ENCODE results near the gene RNF150.
"Not testable (repeated sequence)": the region's sequence is repeated elsewhere in the genome, so short reads cannot be mapped to it uniquely, and the experiment has no call there.

Gene RNF150

GRCh38 chr4:141075553-141075952, 57.7 kb downstream of the RNF150 start:
- no peak for DNase-seq (ENCODE audit: low spot score)

DNA sequence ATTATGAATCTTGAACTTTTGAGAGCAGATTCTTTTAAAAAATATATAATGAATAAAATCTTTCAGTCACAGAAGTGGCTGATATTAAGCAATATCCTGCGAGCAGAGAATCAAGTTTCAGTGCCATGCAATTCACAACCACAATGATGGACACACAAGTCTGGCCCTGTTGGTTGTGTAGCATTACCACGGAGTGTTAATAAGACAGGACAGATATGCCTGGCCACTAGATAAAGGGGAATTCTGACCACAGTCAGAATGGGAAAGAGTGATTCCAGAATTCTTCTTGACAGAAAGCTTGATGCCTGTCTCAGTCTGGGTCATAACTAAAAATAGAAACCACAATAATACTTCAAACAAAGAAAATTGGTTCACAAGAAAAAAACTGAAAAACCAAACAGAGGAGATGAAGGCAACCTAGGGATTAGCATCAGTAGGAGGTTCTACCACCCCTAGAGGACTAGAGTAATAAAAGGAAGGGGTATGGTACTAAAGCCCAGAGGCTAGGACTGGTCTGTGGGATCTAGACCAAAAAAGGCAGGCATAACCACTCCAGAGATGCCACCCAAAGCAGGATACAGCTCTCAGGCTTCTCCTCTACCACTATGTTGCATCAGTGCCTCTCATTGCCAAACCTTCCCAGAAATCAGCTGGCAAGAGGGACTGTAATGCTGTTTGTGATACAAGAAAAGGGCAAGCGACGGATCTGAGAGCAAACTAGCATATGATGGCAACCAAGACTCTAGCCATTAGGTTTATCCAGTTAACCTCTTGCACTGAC, 59.0 kb downstream of the RNF150 start:
- peak; percentile 19 for DNase-seq (ENCODE audit: low spot score)

DNA sequence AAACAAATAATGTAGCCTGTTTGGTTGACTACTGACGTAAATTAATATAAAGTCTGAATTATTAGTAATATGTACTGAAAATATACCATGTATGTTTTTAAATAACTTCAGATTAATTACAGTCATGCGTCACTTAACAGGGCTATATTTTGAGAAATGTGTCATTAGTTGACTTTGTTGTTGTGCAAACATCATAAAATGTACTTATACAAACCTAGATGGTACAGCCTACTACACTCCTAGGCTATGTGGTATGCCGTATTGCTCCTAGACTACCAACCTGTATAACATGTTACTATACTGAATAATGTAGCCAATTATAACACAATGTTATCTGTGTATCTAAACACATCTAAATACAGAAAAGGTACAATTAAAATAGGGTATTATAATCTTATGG, 66.6 kb downstream of the RNF150 start:
- no peak for DNase-seq (ENCODE audit: low spot score)

DNA sequence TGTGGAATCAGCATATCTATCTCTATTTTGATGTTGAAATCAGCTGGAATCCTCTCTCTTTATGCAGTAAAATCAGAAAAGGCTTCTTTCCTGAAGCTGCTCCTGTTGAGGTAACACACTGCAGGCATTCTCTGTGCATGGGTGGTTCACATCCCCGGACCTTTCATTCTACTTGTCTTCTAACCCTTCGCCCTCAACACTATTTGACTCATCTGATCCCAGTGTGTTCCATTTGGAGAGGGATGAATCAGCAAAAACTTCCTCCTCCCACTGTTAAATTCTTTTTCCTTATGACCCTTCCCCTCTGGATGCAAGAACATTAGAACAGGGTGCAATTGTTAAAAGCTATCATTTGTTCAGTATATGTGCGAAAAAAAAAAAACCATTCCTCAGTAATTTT, 67.4 kb downstream of the RNF150 start:
- DNase-seq (ENCODE audit: low spot score), result no peak

- no peak for DNase-seq (ENCODE audit: low spot score)
Observed at GRCh38 chr4:141062651-141063050, 70.6 kb downstream of the RNF150 start.

DNA sequence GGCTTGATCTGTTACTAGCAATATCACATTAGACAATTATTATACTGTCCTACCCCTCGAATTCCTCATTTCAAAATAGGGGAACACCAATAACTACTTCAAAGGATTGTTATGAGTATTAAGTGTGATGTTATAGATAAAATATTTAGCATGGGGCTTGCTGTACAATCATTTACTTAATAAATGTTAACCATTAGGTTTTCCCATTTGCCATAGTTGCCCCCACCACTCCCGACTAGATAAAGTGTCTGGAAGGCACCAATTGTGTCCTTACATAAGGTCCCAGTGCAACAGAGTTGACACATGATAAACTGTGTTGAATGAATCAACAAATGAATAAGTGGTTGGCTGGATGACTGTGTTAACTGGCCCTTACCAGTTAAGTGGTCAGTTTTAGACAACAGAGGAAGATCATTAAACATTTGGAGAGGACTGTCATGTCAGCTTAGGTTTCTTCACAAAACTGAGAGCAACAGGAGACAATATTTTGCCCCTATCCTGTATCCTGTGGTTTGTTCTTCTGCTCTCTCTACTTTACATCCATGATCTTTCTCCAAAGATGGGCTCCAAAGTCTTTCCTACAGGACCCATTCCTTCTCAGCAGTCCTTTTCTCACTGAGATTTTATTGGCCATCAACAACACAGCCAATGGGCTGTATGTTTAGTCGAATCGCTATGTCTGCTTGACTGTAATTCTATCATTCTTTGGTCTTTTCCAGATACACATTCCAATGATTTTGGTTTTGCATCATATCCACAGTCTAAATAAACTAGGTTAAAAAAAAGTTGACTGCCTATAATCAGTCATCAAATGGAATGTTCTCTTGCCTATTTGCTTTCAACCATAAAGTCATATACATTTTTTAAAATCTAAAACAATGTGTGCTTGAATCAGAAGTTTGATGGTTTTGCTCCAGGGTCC, 74.4 kb downstream of the RNF150 start:
- no peak for DNase-seq (ENCODE audit: low spot score)

GRCh38 chr4:141057582-141057981, 75.7 kb downstream of the RNF150 start:
- DNase-seq (ENCODE audit: low spot score), result no peak

GRCh38 chr4:141056473-141056872, 76.8 kb downstream of the RNF150 start:
- DNase-seq (ENCODE audit: low spot score), result no peak

DNA sequence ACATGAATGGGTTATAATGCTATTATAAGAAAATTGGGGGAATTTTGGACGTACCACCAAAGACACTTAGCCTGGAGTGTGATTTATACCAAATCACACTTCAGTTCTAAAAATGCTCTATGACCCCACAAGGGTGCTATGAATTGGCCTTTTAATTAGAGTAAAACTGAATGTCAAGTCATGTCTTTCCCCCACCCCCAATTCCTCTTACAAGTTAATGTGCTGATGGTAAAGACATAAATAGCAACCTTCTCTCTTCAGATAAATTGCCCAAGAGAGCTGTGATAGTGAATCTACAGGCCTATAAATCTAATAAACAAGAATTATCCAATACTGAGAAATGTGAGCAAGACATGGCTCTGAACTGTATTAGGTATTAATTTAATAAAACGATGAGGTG, 78.8 kb downstream of the RNF150 start:
- no peak for DNase-seq (ENCODE audit: low spot score)

GRCh38 chr4:141050999-141051398, 82.3 kb downstream of the RNF150 start:
- DNase-seq (ENCODE audit: low spot score), result not testable (repeated sequence)

- DNase-seq (ENCODE audit: low spot score), result no peak
Observed at GRCh38 chr4:141047228-141047884, 85.9 kb downstream of the RNF150 start.

GRCh38 chr4:141046255-141046654, 87.0 kb downstream of the RNF150 start:
- no peak for DNase-seq (ENCODE audit: low spot score)

DNA sequence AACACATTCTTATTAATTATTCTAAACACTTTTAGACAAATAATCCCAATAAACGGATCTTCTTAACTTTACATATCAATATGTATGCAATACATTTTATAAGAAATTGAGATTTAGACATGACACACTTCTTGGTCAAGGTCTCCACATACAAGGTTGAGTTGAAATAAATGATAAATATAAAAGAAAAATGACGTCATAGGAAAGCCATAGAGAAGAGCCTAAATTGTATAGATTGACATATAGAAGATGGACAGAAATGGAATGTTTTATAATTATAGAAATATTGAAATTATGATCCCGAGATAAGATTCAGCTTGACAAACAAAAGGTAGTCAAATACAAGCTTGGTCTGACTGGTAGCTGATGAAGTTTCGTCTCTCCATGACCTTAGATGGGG, 87.4 kb downstream of the RNF150 start:
- no peak for DNase-seq (ENCODE audit: low spot score)

- no peak for DNase-seq (ENCODE audit: low spot score)
Observed at GRCh38 chr4:141041021-141041476, 92.2 kb downstream of the RNF150 start.

- DNase-seq (ENCODE audit: low spot score), result no peak
Observed at GRCh38 chr4:141039156-141039555, 94.1 kb downstream of the RNF150 start.

- DNase-seq (ENCODE audit: low spot score), result no peak
Observed at GRCh38 chr4:141038428-141038827, 94.8 kb downstream of the RNF150 start.

- no peak for DNase-seq (ENCODE audit: low spot score)
Observed at GRCh38 chr4:141037446-141037845, 95.8 kb downstream of the RNF150 start.

GRCh38 chr4:141036786-141037185, 96.5 kb downstream of the RNF150 start:
- no peak for DNase-seq (ENCODE audit: low spot score)

GRCh38 chr4:141035920-141036319, 97.3 kb downstream of the RNF150 start:
- DNase-seq (ENCODE audit: low spot score), result no peak

DNA sequence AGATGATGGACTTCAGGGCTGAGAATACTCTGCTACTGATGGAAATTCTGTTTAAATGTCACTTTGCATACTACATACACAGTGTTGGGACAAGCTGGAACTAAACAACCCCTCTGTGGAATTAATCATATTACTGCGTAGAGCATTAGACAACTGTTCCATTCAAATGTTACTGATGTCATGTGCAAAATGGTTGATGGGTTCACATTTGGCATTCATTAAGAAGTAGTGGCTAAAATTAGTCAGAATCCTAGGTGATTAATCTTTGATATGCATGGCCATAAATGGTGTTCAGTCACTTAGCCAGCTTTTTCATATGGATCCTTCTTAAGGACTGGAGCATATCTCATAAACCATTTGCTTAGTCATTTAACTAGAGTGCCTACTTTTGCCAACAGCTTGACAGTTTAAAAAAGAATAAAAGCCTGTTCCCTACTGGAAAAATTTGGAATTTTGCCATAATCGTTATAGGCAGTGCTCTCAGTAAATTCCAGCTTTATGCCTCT, 105.2 kb downstream of the RNF150 start:
- peak; percentile 61 for DNase-seq (ENCODE audit: low spot score)

GRCh38 chr4:141027421-141027820, 105.8 kb downstream of the RNF150 start:
- DNase-seq (ENCODE audit: low spot score), result peak; percentile 36

- no peak for DNase-seq (ENCODE audit: low spot score)
Observed at GRCh38 chr4:141026900-141027299, 106.4 kb downstream of the RNF150 start.

Data from cerebellar cortex (tissue), 1 donor.